ENCODE measurements around the gene CACUL1. TPM values are rescaled to one million over a fixed set of nuclear protein-coding genes. Genes with fewer than 3 reads are reported as not detected.

Gene CACUL1
- total and polyA plus RNA-seq, 2 donors (not counting 3 experiments of a cell fraction or from before 2014, with no cell fraction given): 6.0 to 35.1 TPM

GRCh38 chr10:118701529-118702323, 53.0 kb downstream of the CACUL1 start:
- intact Hi-C loops (cut with micrococcal nuclease) (no loop called here), dilution Hi-C loops (cut with MboI; ENCODE audit: extremely low pct_ligation_motif_present, low sequenced_read_pairs) (no loop called here)
- Histone ChIP-seq H3K4me1 (ENCODE audit: control insufficient read depth, extremely low read depth, insufficient read depth, low read length) (peaks cover 24% of the 10 kb centered on the region), H3K4me2 (ENCODE audit: insufficient read depth, low read length) (no peak overlapping the region), H3K36me3 (ENCODE audit: control insufficient read depth in 2 of 2, extremely low read depth in 1 of 2, insufficient read depth in 2 of 2, low read length in 2 of 2) (peaks cover 0 to 3% of the 10 kb centered on the region in 2 experiments), H3K9ac (replicated peaks; ENCODE audit: extremely low read depth, insufficient read depth, low read length) (no peak overlapping the region), H3K27ac (ENCODE audit: insufficient read depth, low read depth, low read length) (no peak overlapping the region), H2AFZ (ENCODE audit: low read depth, low read length) (no peak overlapping the region), H3K79me2 (ENCODE audit: control insufficient read depth, insufficient read depth, low read length) (peaks cover 2% of the 10 kb centered on the region), H3K27me3 (ENCODE audit: control insufficient read depth in 2 of 2, insufficient read depth in 2 of 2, low read length in 2 of 2) (no peaks in the 10 kb centered on the region), H3K9me3 (replicated peaks; ENCODE audit: control insufficient read depth, insufficient read depth, low read length) (no peaks in the 10 kb centered on the region), H3K9me1 (replicated peaks; ENCODE audit: control insufficient read depth, extremely low read depth, insufficient read depth, low read length) (no peaks in the 10 kb centered on the region), H4K20me1 (replicated peaks; ENCODE audit: control insufficient read depth, extremely low read depth, insufficient read depth, low read length) (peaks cover 6% of the 10 kb centered on the region), H3K4me3 (replicated peaks in 1 of 3; ENCODE audit: insufficient read depth in 1 of 3, low read depth in 1 of 3, low read length in 3 of 3) (no peak overlapping the region)
- DNase-seq (ENCODE audit: low read depth, low spot score): no peak
- FAIRE-seq: no peak
- CTCF ChIA-PET: interaction anchor here (0.8 to 1.7 kb wide), 2 partner anchors 8 to 19 kb away, joined by 3 to 8 read pairs; no protein-coding TSS in a partner anchor
- POLR2A ChIA-PET: no interaction called here
- TF ChIP-seq FOS (IDR thresholded peaks at IDR 0.05; ENCODE audit: borderline replicate concordance, insufficient read depth, low read length) (no peak), POLR2A (IDR thresholded peaks at IDR 0.05; ENCODE audit: low read depth, low read length) (no peak), MAX (IDR thresholded peaks at IDR 0.05; ENCODE audit: insufficient read depth, insufficient read length) (no peak), JUN (IDR thresholded peaks at IDR 0.05; ENCODE audit: borderline replicate concordance, insufficient read depth, insufficient read length, low read depth) (no peak), GATA2 (IDR thresholded peaks at IDR 0.05; ENCODE audit: insufficient read depth, insufficient read length, low read depth, low read length) (no peak), POLR2AphosphoS5 (IDR thresholded peaks at IDR 0.05; ENCODE audit: insufficient read depth, low read depth, low read length) (no peak)
- TF ChIP-seq, protein P1, sequence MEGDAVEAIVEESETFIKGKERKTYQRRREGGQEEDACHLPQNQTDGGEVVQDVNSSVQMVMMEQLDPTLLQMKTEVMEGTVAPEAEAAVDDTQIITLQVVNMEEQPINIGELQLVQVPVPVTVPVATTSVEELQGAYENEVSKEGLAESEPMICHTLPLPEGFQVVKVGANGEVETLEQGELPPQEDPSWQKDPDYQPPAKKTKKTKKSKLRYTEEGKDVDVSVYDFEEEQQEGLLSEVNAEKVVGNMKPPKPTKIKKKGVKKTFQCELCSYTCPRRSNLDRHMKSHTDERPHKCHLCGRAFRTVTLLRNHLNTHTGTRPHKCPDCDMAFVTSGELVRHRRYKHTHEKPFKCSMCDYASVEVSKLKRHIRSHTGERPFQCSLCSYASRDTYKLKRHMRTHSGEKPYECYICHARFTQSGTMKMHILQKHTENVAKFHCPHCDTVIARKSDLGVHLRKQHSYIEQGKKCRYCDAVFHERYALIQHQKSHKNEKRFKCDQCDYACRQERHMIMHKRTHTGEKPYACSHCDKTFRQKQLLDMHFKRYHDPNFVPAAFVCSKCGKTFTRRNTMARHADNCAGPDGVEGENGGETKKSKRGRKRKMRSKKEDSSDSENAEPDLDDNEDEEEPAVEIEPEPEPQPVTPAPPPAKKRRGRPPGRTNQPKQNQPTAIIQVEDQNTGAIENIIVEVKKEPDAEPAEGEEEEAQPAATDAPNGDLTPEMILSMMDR (IDR thresholded peaks at IDR 0.05; ENCODE audit: extremely low read depth in 1 of 2, insufficient read depth in 1 of 2, low read depth in 1 of 2, low read length in 2 of 2): no peak
- BruUV-seq (replicated peaks): no TSS peak
